Neuronal stem cell (in vitro differentiated cells): ENCODE data around the gene GPD2.

ENCODE experiments used
- DNase-seq: peaks from one replicate; pipeline ENCODE4 v3.0.0-alpha.2; 2013; ENCODE audit warnings: low spot score
- H2AFZ ChIP-seq: one replicate; pipeline ENCODE4 v1.6.1; 2013; ENCODE audit warnings: mild to moderate bottlenecking, low read length, inconsistent platforms
- H2AK5ac ChIP-seq: 2 replicates; pipeline ENCODE4 v1.6.1; 2013; ENCODE audit warnings: low read depth, mild to moderate bottlenecking, inconsistent platforms, low read length, moderate library complexity, mixed read lengths
- H2BK120ac ChIP-seq: 2 replicates; pipeline ENCODE4 v1.6.1; 2013; ENCODE audit warnings: low read depth, mild to moderate bottlenecking, inconsistent platforms, low read length, moderate library complexity, mixed read lengths
- H2BK12ac ChIP-seq: one replicate; pipeline ENCODE4 v1.6.1; 2013; ENCODE audit warnings: low read length, inconsistent platforms
- H2BK15ac ChIP-seq: 2 replicates; pipeline ENCODE4 v1.6.1; 2013; ENCODE audit warnings: mild to moderate bottlenecking, low read length, inconsistent platforms, mixed read lengths
- H2BK5ac ChIP-seq: one replicate; pipeline ENCODE4 v1.6.1; 2013; ENCODE audit warnings: inconsistent platforms, mild to moderate bottlenecking, low read length, moderate library complexity
- H3K14ac ChIP-seq: one replicate; pipeline ENCODE4 v1.6.1; 2013; ENCODE audit warnings: low read length, inconsistent platforms
- H3K18ac ChIP-seq: 2 replicates; pipeline ENCODE4 v1.6.1; 2013; ENCODE audit warnings: low read length, inconsistent platforms
- H3K23ac ChIP-seq: 2 replicates; pipeline ENCODE4 v1.6.1; 2013; ENCODE audit warnings: low read depth, mild to moderate bottlenecking, mixed read lengths, low read length, inconsistent platforms; ENCODE audit not compliant: poor library complexity
- H3K27ac ChIP-seq: replicated peaks from 3 replicates; pipeline ENCODE4 v1.5.1; 2013; ENCODE audit warnings: low read length, inconsistent platforms
- H3K27me3 ChIP-seq, 3 experiments: 2 replicates each; pipeline ENCODE4 v1.6.1; 2013; ENCODE audit warnings: low read length in 3 of 3, mild to moderate bottlenecking in 2 of 3, inconsistent platforms in 1 of 3, low read depth in 1 of 3, mixed read lengths in 1 of 3, moderate library complexity in 1 of 3; ENCODE audit not compliant: control insufficient read depth in 3 of 3, insufficient read depth in 3 of 3
- H3K36me3 ChIP-seq, 2 donors: replicated peaks in 1 of 2; 2 replicates each; pipeline ENCODE4 v1.6.1; 2013; ENCODE audit warnings: low read length in 2 of 2; ENCODE audit not compliant: control insufficient read depth in 2 of 2, insufficient read depth in 2 of 2
- H3K4ac ChIP-seq: 2 replicates; pipeline ENCODE4 v1.6.1; 2013; ENCODE audit warnings: inconsistent platforms, mild to moderate bottlenecking, low read length, moderate library complexity
- H3K4me1 ChIP-seq, 2 donors: 1 replicate in 1 of 2; 2 replicates in 1 of 2; pipeline ENCODE4 v1.6.1; 2013; ENCODE audit warnings: low read length in 2 of 2, low read depth in 1 of 2; ENCODE audit not compliant: control insufficient read depth in 2 of 2, insufficient read depth in 1 of 2
- H3K4me2 ChIP-seq: one replicate; pipeline ENCODE4 v1.6.1; 2013; ENCODE audit warnings: mild to moderate bottlenecking, low read length, inconsistent platforms; ENCODE audit not compliant: insufficient read depth, poor library complexity, severe bottlenecking
- H3K4me3 ChIP-seq, 2 donors: 2 replicates each; pipeline ENCODE4 v1.5.1; 2013; ENCODE audit warnings: low read length in 2 of 2, mild to moderate bottlenecking in 2 of 2, inconsistent platforms in 1 of 2, moderate library complexity in 1 of 2
- H3K79me1 ChIP-seq: one replicate; pipeline ENCODE4 v1.6.1; 2013; ENCODE audit warnings: low read depth, mild to moderate bottlenecking, inconsistent platforms, low read length, moderate library complexity
- H3K9ac ChIP-seq: one replicate; pipeline ENCODE4 v1.6.1; 2013; ENCODE audit warnings: mild to moderate bottlenecking, low read depth, low read length, inconsistent platforms; ENCODE audit not compliant: poor library complexity
- H3K9me3 ChIP-seq, 2 donors: replicated peaks in 1 of 2; 2 replicates each; pipeline versions ENCODE3 to v1.6.1; 2013; ENCODE audit warnings: low read length in 2 of 2, mild to moderate bottlenecking in 2 of 2, inconsistent platforms in 1 of 2, low read depth in 1 of 2, mixed read lengths in 1 of 2, moderate library complexity in 1 of 2; ENCODE audit not compliant: control insufficient read depth in 2 of 2, insufficient read depth in 1 of 2
- H4K8ac ChIP-seq: one replicate; pipeline ENCODE4 v1.6.1; 2013; ENCODE audit warnings: low read depth, mild to moderate bottlenecking, inconsistent platforms, low read length, moderate library complexity
- H4K91ac ChIP-seq: one replicate; pipeline ENCODE4 v1.6.1; 2013; ENCODE audit warnings: low read length, low read depth, mild to moderate bottlenecking, inconsistent platforms; ENCODE audit not compliant: poor library complexity
- WGBS, 2 donors: extraction: QIAGEN DNeasy Blood & Tissue Kit; methylation state at CpG; one replicate each; pipeline ENCODE4 v1.1.7; 2013; ENCODE audit warnings: missing lambda C conversion rate in 2 of 2, mixed read lengths in 1 of 2; ENCODE audit not compliant: insufficient read length in 2 of 2, insufficient replicate concordance in 1 of 2; ENCODE audit errors: extremely low coverage in 2 of 2; 5-methylcytosine and 5-hydroxymethylcytosine counted together

Gene GPD2

GRCh38 chr2:156580501-156580900 is 144.3 kb downstream of the GPD2 start:
- Histone ChIP-seq H3K79me1 (no peaks in the 10 kb centered on the region), H2BK15ac (no peak overlapping the region)
- DNase-seq = no peak

DNA sequence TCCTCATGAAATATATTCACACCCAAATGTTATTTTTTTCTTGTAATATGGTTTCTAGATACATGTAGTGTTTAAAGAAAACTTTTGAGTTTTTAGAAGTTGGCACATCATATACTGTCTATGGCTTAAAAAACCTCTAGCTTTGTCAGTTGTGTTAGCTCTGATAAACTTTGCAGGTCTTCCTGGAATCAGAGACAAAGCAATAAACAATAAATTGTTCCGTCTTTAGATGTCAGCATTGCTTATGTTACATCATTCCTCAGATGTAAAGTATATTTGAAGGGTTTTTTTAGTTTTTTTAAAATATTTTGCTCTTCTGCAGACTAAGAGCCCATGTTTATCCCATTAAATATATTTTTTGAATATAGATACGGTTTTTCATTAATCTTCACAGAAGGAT is 145.1 kb downstream of the GPD2 start:
- Histone ChIP-seq H3K14ac (no peak overlapping the region), H3K4ac (no peak overlapping the region), H3K36me3 (no peaks in the 10 kb centered on the region), H3K79me1 (no peaks in the 10 kb centered on the region), H3K9ac (no peak overlapping the region), H3K27me3 (no peaks in the 10 kb centered on the region), H3K23ac (no peak overlapping the region), H4K91ac (no peak overlapping the region), H3K18ac (no peak overlapping the region), H3K4me1 (peaks cover 0 to 3% of the 10 kb centered on the region in 2 donors), H2BK12ac (no peak overlapping the region), H2BK15ac (no peak overlapping the region), H2AK5ac (no peak overlapping the region), H3K9me3 (no peaks in the 10 kb centered on the region), H3K27ac (no peak overlapping the region), H3K4me3 (no peak overlapping the region), H3K4me2 (no peak overlapping the region), H2AFZ (no peak overlapping the region), H2BK5ac (no peak overlapping the region), H2BK120ac (no peak overlapping the region), H4K8ac (no peak overlapping the region)
- no CpG with 5 or more reads among the region's 2 CpGs for WGBS, 2 donors
- DNase-seq = no peak

More at GRCh38 chr2:156580501-156580900, 144.3 kb downstream of the GPD2 start:
- Histone ChIP-seq H3K4me3 (no peak overlapping the region), H3K9me3 (no peaks in the 10 kb centered on the region), H3K9ac (no peak overlapping the region), H3K4me2 (no peak overlapping the region), H2AFZ (no peak overlapping the region), H2AK5ac (no peak overlapping the region), H3K18ac (no peak overlapping the region), H3K4me1 (peaks cover 0 to 3% of the 10 kb centered on the region in 2 donors), H3K23ac (no peak overlapping the region), H3K27ac (no peak overlapping the region), H3K27me3 (no peaks in the 10 kb centered on the region), H2BK5ac (no peak overlapping the region), H2BK12ac (no peak overlapping the region), H3K36me3 (no peaks in the 10 kb centered on the region), H2BK120ac (no peak overlapping the region), H4K8ac (no peak overlapping the region), H4K91ac (no peak overlapping the region), H3K14ac (no peak overlapping the region), H3K4ac (no peak overlapping the region)

DNA sequence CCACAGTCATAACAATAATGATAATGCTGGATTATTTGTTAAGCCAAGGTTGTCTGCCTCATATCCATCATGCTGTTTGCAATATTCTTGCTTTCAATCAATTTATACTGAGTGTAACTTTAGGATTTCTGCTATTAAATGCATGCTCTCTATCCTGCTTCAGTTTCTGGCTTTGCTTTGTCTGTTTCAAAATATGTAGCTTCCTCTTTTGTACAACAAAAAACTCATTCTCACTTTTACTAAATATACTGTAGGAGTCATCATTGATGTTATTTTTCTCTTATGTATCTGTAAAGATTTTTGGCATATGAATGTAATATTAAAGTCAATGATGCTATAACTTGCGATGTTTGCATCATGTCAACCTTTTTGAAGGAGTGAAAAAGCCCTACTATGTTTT is 149.3 kb downstream of the GPD2 start:
- Histone ChIP-seq H3K4ac (no peak overlapping the region), H4K8ac (no peak overlapping the region), H3K4me3 (no peak overlapping the region), H2AK5ac (no peak overlapping the region), H3K27ac (no peak overlapping the region), H2BK12ac (no peak overlapping the region), H2BK120ac (no peak overlapping the region), H3K18ac (no peak overlapping the region), H3K4me2 (no peak overlapping the region), H3K9ac (no peak overlapping the region), H2AFZ (no peak overlapping the region), H3K23ac (no peak overlapping the region), H3K79me1 (no peaks in the 10 kb centered on the region), H2BK15ac (no peak overlapping the region), H2BK5ac (no peak overlapping the region), H3K4me1 (peaks cover 0 to 1% of the 10 kb centered on the region in 2 donors), H3K9me3 (no peaks in the 10 kb centered on the region), H3K14ac (no peak overlapping the region), H3K27me3 (no peaks in the 10 kb centered on the region), H4K91ac (no peak overlapping the region), H3K36me3 (no peaks in the 10 kb centered on the region)
- DNase-seq = no peak
- WGBS, 2 donors = no CpG with 5 or more reads among the region's 1 CpG

DNA sequence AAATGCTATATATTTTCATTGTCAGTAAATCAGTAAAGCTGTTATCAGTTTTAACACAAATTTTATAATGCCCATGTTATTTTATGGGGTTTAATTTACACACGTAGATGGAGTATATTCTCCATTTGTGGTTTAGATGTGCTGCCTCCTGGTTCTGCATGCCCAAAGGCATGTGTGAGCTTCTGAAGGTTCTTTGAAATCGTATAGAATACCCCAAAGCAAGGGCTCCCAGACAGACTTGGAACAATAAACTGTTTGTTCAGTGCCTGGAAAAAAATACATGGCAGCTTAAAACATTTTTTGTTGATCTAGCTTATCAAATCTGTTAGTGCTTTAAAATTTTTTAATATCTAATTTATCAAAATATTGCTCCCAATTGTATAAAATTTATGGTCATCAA is 150.4 kb downstream of the GPD2 start:
- H3K4me1 ChIP-seq = no peaks in the 10 kb centered on the region

More for the DNA sequence above, 150.4 kb downstream of the GPD2 start:
- no peak overlapping the region for H4K8ac ChIP-seq
- no peak overlapping the region for H3K18ac ChIP-seq
- no peak overlapping the region for H2BK120ac ChIP-seq
- no peak for DNase-seq
- H3K4ac ChIP-seq = no peak overlapping the region
- no peak overlapping the region for H4K91ac ChIP-seq
- no peak overlapping the region for H3K23ac ChIP-seq
- H3K36me3 ChIP-seq = no peaks in the 10 kb centered on the region
- H3K9me3 ChIP-seq = no peaks in the 10 kb centered on the region
- H3K9ac ChIP-seq = no peak overlapping the region
- no peaks in the 10 kb centered on the region for H3K27me3 ChIP-seq
- no peak overlapping the region for H2AK5ac ChIP-seq
- no peak overlapping the region for H2BK15ac ChIP-seq
- no peak overlapping the region for H2BK12ac ChIP-seq
- H3K27ac ChIP-seq = no peak overlapping the region
- no peak overlapping the region for H3K14ac ChIP-seq
- no peaks in the 10 kb centered on the region for H3K79me1 ChIP-seq
- H3K4me2 ChIP-seq = no peak overlapping the region
- no peak overlapping the region for H2BK5ac ChIP-seq
- H3K4me3 ChIP-seq = no peak overlapping the region
- no CpG with 5 or more reads among the region's 2 CpGs for WGBS, 2 donors
- no peak overlapping the region for H2AFZ ChIP-seq
